VCaP (cell line): Measurements from ENCODE around the gene ANGEL2.

Experiments
- H3K27ac ChIP-seq: fragments of 450-650 bp; 2 replicates; pipeline ENCODE4 v1.5.1; 2017
- TF ChIP-seq, protein P1 (sequence below): fragments of 450-650 bp; conservative IDR thresholded peaks from 2 replicates; pipeline ENCODE4 v1.5.1; 2017; ENCODE audit warnings: mild to moderate bottlenecking, moderate library complexity

ANGEL2 gene

DNA sequence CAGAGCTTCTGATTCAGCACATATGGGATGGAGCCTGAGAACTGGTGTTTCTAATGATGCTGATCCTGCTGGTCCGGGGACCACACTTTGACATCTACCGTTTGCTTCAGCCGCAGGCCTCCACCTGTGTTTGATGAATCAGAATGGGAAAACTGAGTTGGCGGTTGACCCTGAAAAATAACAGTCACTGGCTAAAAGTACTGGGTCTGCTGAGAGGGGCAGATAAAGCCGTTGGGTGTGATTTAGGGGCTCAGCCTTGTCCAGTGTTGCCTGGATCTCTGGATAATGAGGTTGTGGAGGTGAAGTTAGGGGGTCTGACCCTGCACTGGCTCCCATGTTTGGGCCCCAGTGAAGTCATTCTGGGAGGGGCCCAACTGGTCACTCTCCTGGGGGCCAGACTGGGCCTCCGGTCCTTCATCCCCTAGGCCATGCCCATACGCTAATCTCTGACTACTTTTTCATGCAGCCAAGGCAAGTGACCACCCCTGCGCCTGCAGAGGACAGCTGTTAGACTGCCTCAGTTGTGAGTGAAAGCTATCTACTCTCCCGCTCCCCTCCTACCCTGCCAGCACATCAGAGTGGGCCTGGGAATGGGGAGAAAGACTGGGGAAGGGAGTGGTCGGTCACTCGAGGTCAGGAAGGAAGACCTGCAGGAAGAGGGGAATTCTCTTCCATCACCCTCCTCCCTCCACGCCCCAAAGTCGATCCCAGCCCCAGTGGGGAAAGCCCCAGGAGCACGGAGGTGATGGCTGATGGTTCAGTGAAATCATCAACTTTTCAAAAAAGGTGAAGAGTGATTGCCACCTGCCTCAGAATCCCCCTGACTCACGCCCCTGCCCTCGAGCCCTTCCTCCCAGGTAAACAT is 37.7 kb downstream of the ANGEL2 start:
- no peak overlapping the region for H3K27ac ChIP-seq

DNA sequence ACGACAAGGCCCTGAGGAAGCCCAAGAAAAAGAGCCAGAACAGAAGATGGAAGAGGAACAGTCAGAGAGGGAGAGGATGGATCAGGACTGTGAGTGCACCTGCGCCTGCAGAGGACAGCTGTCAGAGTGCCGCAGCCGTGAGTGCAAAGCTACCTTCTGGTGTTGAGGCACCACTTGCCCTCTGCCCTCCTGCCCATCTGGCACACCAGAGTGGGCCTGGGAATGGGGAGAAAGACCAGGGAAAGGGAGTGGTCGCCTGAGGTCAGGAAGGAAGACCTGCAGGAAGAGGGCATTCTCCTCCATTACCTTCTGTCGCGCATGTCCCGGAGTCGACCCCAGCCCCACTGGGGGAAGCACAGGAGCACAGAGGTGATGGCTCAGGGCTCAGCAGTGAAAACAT is 39.1 kb downstream of the ANGEL2 start:
- TF ChIP-seq, protein P1, sequence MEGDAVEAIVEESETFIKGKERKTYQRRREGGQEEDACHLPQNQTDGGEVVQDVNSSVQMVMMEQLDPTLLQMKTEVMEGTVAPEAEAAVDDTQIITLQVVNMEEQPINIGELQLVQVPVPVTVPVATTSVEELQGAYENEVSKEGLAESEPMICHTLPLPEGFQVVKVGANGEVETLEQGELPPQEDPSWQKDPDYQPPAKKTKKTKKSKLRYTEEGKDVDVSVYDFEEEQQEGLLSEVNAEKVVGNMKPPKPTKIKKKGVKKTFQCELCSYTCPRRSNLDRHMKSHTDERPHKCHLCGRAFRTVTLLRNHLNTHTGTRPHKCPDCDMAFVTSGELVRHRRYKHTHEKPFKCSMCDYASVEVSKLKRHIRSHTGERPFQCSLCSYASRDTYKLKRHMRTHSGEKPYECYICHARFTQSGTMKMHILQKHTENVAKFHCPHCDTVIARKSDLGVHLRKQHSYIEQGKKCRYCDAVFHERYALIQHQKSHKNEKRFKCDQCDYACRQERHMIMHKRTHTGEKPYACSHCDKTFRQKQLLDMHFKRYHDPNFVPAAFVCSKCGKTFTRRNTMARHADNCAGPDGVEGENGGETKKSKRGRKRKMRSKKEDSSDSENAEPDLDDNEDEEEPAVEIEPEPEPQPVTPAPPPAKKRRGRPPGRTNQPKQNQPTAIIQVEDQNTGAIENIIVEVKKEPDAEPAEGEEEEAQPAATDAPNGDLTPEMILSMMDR: no peak
- no peak overlapping the region for H3K27ac ChIP-seq

More for the DNA sequence above, 37.7 kb downstream of the ANGEL2 start:
- TF ChIP-seq, protein P1: no peak

DNA sequence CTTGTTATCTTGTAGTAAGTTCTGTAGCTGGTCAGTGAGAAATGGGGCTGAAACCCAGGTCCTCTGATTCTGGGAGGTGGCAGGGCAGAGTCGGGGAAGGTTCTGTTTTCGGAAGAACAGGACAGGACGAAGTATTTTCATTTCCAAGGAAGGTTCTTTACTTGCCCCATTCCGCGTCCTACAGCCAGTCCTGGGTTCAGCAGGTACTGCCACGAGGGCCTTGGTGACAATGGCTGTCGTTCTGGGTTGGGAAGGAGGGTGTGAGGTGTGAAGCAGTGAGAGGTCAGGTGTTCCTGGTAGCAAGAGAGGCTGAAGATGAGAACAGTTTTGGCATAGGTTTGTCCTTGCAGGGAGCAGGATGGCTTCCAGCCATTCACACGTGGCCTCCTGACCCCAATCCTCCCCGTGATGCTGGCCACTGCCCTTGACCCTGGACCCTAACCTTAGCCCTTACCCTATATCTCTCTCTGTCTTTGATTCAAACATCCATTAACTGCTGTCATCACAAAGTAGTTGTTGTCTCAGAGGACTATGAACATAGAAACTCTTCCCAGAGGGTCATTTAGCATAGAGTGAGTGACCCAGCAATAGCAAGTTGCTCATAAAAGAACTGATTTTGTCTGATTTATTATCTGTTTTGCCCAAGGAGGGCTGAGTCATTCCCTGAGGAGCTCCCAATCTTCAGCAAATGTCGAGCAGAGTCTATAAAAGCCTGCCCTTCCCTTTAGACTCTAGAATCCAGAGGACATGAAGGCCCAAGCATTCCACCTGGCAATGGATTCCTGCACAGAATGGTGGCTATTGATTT is 40.4 kb downstream of the ANGEL2 start:
- no peak overlapping the region for H3K27ac ChIP-seq
- TF ChIP-seq, protein P1: no peak

DNA sequence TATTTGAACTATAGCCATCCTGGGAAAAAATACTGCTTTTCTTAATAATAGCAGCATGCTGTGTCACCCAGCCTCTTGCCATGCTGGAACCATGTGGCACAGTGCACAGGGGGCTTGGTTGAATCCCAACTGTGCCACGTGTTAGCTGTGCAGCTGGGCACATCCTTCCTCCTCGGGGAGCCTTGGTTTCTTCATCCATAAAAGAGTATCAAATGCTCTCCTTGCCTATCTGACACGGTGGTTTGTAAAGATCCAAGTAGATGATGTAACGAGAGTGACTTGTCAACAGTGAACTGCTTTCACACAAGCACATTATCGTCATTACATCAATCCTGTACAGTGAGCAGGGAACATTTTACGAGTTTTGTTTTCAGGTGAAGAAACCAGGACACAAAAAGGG is 41.0 kb downstream of the ANGEL2 start:
- H3K27ac ChIP-seq: no peak overlapping the region
- TF ChIP-seq, protein P1: no peak

DNA sequence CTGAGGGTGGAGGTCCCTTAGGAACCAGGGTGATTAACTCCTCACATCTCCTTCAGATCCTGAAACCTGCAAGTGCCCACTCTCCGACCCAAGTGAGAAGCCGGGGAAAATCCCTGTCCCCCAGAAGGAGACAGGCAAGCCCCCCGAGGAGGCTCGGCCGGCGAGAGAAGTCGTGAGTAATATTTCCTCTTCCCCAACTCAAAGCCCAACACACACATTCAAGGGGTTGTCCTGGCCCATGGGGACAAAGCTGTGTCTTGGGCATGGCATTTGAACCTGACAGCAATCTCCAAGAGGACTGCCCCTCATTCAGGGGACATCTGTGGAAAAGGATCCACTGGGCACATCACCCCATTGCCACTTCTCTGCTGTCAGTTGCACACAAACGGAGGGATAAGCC is 41.8 kb downstream of the ANGEL2 start:
- H3K27ac ChIP-seq: no peak overlapping the region
- TF ChIP-seq, protein P1: no peak

DNA sequence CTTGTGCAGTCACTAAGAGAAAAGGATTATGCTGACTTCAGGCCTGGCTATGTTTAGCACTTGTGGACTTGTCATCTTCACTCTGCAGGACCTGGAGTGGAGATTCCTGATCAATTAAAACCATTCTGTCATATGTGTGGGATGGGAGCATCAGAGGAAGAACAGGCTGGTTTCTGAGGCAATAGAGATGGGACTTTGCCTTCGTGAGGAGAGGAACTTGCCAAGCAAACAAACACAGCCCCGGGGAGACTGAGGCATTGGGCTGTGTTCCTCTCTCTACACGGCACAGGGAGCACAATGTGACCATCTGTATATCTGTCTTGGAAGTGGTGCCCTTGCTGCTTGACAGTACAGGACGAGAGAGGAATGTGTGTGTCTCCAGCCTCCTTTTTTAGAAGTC is 42.2 kb downstream of the ANGEL2 start:
- TF ChIP-seq, protein P1: no peak
- H3K27ac ChIP-seq: no peak overlapping the region

DNA sequence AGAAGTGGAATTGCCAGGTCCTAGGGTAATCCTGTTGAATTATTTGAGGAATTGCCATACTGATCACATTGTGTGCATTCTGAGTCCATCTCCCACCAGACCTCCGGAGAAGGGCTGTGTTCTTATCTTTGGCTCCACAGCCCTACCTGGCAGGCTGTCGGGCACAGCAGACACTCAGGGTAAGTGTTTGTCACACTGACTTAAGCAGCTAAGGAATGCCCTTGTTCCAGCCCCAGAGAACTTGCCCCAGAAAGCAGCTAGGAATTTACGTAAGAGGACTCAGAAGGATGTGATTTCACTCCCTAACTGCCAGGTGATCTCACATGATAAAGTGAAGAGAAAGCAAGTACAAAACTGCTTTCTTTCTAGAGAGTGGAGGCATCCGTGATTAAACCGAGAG is 44.4 kb downstream of the ANGEL2 start:
- H3K27ac ChIP-seq: no peak overlapping the region
- TF ChIP-seq, protein P1: no peak
